Sciatic nerve (tissue), 2 donors: ENCODE data around the gene HEXIM1. TPM values are rescaled to one million over a fixed set of nuclear protein-coding genes. Genes with fewer than 3 reads are reported as not detected.
"Not testable (repeated sequence)": the region's sequence is repeated elsewhere in the genome, so short reads cannot be mapped to it uniquely, and the experiment has no call there.

Experiments
- ATAC-seq: fragments of 200-7000 bp; cut with Tn5 transposase; one replicate; pipeline ENCODE4 v1.9.1; 2020; ENCODE audit warnings: mild to moderate bottlenecking, moderate library complexity
- DNase-seq: peaks from one replicate; pipeline ENCODE4 v3.0.0-alpha.2; 2020; ENCODE audit warnings: low spot score
- intact Hi-C: fragments of 100-400 bp; cut with DNase I; formaldehyde crosslinking; loops from one replicate; pipeline ENCODE4 v1.14.2; 2022
- total RNA-seq: library from RNA; stranded (reverse); fragmentation: NEBNext Ultra II Directional; extraction: Animal tissue kit (Norgen Biotek cat#: 25700); gene quantifications from one replicate; pipeline ENCODE4 v1.2.1, GENCODE V29; 2021
- donor health status: DM: no; HTN: no; CAD: no.
- donor health status: DM: no; HTN: no; CAD: no.

Gene HEXIM1
- total RNA-seq, 1 donor from 2014 or later: 39.1 TPM

DNA sequence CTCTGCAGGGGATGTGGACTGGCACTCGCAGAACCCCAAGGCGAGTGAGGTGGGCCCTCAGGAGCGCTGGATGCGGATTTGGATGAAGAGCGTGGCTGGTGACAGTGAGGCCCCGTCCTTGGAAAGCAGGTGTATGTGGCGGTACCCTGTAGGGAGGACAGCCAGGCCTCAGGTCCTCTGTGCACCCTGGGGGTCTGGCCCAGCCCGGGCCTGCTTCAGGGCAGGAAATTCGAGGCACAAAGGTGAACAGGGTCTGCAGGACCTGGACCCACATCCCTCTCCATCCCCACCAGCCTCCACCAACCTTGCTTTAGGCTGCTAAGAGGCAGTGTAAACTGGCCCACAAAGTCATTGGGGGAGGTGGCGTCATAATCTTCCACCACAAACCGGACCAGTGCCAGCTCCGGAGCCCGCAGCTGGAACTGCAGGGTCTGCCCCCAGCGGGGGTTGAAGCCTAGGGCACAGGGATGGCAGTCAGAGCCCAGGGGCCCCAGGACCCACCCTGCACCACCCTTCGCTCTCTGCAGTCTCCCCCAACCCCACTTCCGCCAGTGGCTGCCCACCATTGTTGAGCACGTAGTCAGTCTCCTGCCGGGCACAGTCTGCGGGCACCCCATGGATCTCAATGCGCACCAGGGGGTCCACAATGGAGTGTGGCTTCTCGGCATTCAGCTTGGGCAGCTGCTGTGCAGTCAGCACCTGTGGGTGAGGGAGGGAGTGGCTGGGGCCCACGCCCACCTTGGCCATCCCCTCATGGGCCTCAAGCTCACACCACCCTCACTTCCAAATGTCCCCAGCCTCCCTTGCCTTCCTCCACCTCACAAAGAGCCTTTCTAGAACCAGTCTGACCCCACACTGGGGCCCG, 35.5 kb upstream of the HEXIM1 start:
- ATAC-seq (no peak), DNase-seq (no peak)
- intact Hi-C loops: no loop called here

DNA sequence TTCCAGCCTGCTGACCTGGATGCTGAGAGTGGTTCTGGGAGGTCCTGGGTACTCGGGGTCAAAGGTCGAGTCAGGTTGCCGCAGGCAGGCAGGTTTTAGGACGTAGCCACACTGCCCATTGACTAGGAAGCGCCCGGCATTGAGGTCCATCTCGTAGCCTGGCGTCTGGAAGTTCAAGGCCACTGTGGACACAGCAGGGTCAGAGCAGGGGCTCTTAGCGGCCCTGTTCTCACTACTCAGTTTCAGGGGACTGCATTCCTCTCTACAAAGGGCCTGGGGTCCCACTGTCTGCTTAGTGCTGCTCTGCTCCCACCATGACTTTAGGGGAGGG, 34.9 kb upstream of the HEXIM1 start:
- no peak for DNase-seq
- intact Hi-C loops: no loop called here
- ATAC-seq: no peak

- no peak for DNase-seq
- intact Hi-C loops: no loop called here
- ATAC-seq: no peak
Measured at GRCh38 chr17:45114117-45114932, 34.0 kb upstream of the HEXIM1 start.

GRCh38 chr17:45115015-45115625, 33.2 kb upstream of the HEXIM1 start:
- intact Hi-C loops: no loop called here
- DNase-seq (peak; percentile 57), ATAC-seq (no peak)

DNA sequence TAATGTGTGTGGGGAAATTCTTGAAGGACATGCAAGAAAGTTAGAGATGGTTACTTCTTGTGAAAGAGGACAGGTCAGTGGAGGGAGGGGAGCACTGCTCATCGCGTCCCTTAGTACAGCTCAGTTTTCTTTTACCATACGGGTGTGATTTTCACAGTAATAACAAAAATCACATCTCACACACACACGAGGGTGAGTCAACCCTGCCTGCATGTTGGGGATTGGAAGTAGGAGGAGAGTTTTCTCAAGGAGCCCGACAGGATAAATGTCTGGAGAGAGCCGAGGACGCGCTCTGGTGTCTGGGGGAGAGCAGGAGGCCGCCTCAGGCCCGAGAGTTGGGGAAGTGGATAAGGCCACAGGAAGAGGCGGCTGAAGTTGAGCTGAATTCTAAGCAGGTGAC, 32.4 kb upstream of the HEXIM1 start:
- no peak for ATAC-seq
- intact Hi-C loops: no loop called here
- no peak for DNase-seq

DNA sequence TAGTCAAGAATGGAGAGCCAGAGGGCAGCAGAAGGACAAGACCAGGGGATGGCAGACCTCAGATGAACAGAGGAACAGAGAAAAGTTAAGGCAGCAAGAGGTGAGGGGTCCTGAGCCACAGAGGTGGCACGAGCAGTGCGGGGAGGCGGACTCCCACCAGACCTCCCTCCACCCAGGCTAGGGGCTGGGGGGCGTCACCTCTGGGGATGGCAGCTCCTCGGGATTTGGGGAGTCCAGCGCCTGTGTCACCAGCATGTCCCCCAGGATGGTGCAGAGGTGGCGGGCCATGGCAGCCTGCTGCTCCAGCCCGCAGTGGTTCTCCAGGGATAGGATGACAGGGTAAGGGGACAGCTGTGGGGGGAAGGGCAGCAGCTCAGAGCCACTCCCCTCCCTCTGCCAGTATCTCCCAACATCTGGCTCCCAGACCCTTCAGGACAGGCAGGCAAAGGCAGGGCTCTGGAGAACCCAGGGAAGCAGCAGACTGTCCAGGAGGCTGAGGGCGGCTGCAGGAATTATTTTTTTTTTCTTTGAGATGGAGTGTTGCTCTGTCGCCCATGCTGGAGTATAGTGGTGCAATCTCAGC, 31.8 kb upstream of the HEXIM1 start:
- intact Hi-C loops: no loop called here
- ATAC-seq (no peak), DNase-seq (no peak)

DNA sequence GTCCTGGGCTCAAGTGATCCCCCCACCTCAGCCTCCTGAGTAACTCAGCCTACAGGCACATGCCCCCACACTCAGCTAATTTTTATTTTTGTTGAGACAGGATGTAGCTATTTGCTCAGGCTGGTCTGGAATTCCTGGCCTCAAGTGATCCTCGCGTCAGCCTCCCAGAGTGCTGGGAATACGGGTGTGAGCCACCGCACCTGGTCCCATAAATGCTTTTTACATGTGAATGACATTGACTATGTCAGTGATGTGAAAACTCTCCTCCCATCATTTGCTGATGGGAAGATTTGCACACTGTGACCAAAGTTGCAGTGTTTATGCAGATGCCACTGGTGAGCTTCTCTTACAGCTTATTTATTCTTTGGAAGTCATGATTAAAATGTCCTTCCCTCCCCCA, 30.9 kb upstream of the HEXIM1 start:
- intact Hi-C loops: no loop called here
- DNase-seq (no peak), ATAC-seq (no peak)

DNA sequence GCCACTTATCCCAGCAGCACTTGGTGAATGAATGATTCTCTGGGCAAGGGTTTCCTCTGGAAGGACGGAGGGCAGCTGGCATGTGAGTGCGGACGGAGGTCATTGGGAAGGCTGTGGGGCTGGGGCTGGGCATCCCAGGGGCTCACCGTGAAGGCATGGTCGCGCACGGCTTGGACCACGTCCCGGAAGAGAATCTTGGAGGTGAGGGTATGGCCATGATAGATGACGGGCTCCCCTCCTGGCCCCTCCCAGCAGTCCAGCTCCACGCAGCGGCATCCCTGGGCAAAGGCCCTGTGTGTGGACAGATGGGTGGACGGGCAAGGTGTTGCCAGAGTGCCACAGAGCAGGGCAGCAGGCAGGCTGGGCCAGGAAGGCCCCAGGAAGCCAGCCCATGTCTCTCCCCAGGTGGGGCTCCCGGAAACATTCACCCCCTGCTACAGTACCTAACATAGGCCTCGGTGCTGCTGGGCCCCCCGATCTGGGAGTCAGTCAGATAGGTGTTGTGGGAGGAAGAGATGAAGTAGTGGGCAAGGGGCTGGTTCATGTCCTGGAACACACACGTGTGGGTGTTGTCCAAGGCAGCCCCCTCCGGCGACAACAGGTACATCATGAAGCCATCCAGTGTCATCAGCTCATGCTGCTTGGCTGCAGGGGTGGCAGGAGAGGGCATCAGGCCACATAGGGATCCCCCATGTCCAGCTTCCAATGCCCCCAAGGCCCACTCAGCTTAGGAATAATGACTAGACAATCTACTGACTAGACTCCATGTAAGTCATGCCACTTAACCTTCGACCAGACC, 30.2 kb upstream of the HEXIM1 start:
- DNase-seq (no peak), ATAC-seq (no peak)
- intact Hi-C loops: no loop called here

- intact Hi-C loops: no loop called here
- DNase-seq (no peak), ATAC-seq (no peak)
Measured at GRCh38 chr17:45118691-45119090, 29.6 kb upstream of the HEXIM1 start.

- ATAC-seq (peak; percentile 55), DNase-seq (peak; percentile 60)
- intact Hi-C loops: no loop called here
Measured at GRCh38 chr17:45119964-45120363, 28.3 kb upstream of the HEXIM1 start.

GRCh38 chr17:45120558-45120957, 27.7 kb upstream of the HEXIM1 start:
- intact Hi-C loops: no loop called here
- DNase-seq: no peak
- ATAC-seq: no peak

DNA sequence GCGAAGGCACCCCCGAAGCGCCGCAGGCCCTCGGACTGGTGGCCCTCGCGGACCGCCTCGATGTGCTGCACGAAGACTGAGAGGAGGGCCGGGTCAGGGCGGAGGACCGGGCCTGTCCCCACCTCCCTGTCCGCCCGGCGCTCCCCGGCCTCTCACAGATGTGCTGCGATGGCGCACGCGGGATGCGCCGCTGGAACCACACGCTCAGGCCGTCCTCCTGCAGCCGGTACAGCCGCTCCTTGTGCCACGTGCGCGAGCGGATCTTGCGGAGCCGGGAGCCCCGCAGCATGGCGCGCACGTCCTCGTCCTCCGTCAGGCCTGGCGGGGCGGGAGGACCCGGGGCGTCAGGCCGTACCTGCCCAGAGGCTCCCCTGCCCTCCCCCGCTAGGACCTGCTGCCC, 27.2 kb upstream of the HEXIM1 start:
- intact Hi-C loops: no loop called here
- DNase-seq: peak; percentile 56
- no peak for ATAC-seq

DNA sequence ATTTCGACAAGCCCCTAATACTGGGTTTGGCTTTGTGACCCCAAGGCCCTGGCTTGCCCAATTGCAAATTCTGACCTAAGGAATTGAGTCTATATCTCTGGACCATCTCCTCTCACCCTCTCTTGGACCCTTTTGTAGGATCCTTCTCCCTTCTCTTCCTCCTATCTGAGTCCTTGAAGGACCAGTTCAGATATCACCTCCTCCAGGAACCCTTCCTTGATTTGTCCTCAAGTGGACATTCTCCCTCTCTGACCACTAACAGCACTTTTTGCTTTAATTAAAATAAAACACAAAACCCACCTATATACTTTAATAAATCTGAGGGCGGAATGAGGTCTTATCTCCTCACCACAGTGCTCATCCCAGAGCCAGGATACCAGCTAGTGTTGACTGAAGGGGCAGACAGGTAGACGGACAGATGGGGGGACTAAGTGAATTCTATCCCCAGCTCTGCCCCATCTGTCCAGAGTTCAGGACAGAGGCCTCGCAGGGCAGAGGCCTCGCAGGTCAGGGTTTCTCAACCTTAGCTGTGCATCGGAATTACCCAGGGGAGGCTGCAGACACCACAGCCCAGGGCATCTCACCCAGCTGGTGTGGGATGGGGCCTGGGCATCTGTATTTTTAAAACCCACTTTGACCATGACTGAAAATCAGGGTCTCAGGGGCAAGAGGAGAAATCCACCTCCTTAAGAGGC, 25.1 kb upstream of the HEXIM1 start:
- ATAC-seq (no peak), DNase-seq (no peak)
- intact Hi-C loops: no loop called here

GRCh38 chr17:45123930-45124796, 24.1 kb upstream of the HEXIM1 start:
- DNase-seq (no peak), ATAC-seq (peak; percentile 52)
- intact Hi-C loops: no loop called here

DNA sequence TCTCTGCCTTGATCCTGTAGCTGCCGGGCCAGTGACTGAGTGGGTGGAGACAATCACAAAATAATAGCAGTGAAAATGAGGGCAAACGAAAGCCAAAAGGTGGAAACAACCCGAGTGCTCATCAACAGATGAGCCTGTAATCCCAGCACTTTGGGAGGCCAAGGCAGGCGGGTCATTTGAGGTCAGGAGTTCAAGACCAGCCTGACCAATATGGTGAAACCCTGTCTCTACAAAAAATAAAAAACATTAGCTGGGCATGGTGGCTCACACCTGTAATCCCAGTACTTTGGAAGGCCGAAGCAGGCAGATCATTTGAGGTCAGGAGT, 23.5 kb upstream of the HEXIM1 start:
- intact Hi-C loops, DNase-seq, ATAC-seq: not testable (repeated sequence)

DNA sequence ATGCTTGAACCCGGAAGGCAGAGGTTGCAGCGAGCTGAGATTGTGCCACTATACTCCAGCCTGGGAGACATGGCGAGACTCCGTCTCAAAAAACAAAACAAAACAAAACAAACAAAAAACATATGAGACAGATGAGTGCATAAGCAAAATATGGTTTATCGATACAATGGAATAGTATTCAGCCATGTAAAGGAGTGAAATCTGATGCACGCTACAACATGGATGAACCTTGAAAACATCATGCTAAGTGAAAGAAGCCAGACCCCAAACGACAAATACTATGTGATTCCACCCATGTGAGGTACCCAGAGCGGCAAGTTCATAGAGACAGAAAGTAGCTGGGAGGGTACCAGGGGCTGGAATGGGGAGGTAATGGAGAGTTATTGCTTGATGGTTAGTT, 22.8 kb upstream of the HEXIM1 start:
- DNase-seq (no peak), ATAC-seq (no peak)
- intact Hi-C loops: no loop called here

DNA sequence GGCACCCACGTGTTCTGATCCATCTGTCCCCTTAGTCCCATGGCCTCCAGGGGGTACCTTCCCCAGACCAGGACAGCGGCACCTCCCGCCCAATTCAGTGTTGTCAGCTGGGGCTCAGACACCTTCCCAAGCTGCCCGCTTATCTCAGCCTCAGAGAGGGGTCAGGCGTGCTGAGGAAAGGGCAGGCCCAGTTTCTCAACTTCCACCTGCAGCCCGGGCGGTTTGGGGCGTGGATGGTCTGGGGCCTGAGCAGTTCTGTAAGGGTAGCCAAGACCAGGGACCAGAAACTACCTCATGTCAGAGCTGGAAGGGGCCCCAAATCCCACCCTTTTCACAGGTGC, 21.1 kb upstream of the HEXIM1 start:
- intact Hi-C loops: no loop called here
- DNase-seq: no peak
- peak; percentile 4 for ATAC-seq
